Activated CD4-positive, alpha-beta T cell treated with anti-CD3 and anti-CD28 coated beads, Interleukin-2, Interleukin-4, amounts not matched to agents 100 ng/mL and 50 ng/mL, durations not matched to agents 16 hours and 8 hours (primary cell): ENCODE measurements around the gene RAB36.

Experiments used
- DNase-seq: peaks from one replicate; pipeline ENCODE4 v3.0.0-alpha.2; 2020; ENCODE audit warnings: low spot score

Gene RAB36

DNA sequence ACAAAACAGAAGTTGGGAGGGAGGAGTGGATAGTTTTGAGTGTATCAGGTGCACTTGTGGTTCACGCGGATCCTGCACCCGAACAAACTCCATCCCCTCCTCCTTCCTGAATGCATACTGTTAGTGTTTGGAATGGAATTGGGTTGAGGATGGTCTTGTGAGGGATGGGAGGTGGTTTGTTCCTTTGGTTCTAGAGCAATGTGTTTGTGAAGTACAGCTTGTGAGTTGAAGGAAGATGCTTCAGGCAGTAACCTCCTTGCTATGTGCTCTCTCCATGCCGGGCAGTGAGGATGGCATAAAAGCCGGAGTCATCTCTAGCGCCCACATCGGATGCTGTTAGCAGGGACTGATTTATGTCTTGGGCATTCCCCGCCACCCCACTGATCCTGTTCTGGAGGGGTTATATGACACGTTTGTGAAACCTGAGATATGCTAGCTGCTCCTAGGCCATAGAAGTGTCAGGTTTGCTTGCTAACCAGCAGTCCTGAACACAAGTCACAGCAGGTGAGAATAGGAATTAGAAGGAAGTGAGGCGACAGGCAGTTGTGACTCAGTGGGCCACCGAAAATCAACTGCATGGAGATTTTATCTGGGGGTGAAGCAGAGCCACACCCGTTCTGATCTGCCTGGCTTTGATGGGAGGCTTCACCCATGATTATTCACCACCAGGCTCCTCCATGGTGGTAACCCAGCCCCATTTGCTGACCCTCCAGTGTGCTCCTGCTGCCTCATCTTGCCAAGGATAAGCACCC lies 37.2 kb downstream of the RAB36 start:
- peak; percentile 73 for DNase-seq

DNA sequence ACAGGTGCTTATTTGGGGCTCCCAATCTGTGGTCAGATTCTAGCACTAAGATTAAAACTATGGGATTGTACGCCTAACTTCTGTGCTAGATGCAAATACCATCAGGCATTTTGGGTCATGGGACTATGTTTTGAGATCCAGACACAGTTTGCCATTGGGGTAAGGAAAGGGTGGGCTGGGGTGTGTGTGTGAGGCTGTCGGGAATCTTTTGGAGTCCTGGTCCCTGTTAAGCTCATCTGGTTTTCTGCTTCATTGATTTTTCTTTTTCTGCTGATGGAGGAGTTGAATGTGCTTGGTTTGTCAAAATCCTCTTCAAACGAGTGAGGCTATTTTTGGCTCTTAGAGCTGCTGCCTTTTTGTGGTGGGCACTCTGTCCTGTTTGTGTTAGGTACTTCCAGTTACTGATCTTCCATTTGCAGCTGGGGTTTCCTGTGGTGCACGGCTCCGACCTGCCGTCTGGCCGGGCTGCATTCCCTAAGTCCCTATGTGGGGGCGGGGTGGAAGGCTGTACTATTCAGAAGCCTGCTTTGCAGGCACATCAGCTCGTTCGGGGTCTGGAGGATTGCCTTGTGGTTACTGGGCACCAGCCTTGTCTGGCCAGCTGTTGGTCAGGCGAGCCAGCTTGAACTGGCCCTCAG lies 37.9 kb downstream of the RAB36 start:
- DNase-seq, result no peak

DNA sequence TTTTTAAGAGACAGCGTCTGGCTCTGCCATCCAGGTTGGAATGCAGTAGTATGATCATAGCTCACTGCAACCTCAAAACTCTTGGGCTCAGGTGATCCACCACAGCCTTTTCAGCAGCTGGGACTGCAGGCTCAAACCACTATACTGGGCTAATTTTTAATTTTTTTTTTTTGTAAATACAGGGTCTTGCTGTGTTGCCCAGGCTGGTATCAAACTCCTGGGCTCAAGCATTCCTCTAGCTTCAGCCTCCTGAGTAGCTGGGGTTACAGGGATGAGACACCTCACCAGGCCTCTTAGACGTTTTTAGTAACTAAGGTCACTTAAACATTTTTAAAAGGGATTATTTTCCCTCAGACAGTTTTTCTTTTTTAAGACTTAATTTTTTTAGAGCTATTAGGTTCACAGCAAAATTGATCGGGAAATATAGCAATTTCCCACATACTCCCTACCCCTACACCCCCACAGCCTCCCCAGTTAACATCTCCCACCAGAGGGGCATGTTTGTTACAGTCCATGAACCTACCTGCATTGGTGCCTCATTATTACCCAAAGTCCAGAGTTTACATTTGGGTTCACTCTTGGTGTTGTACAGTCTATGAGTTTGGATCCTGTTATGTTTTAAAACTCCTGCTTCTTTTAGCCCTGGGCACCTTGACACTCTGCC lies 39.0 kb downstream of the RAB36 start:
- no peak for DNase-seq

DNA sequence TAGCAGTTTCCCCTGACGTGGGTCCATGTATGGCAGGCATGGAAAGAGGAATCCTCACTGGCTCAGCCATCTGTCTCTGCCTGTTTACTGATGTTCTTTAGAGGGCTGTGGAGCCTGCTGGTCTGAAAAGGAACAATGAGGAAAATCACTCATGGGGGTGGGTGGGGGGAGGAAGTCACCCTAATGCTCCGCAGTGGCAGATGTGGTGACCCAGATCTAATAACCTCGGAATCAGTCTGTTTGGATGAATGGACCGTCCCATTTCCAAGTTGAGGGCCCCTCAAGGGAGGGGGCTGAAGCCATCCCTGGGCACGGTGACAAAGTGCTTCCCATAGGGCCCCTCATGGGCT lies 39.5 kb downstream of the RAB36 start:
- no peak for DNase-seq

DNA sequence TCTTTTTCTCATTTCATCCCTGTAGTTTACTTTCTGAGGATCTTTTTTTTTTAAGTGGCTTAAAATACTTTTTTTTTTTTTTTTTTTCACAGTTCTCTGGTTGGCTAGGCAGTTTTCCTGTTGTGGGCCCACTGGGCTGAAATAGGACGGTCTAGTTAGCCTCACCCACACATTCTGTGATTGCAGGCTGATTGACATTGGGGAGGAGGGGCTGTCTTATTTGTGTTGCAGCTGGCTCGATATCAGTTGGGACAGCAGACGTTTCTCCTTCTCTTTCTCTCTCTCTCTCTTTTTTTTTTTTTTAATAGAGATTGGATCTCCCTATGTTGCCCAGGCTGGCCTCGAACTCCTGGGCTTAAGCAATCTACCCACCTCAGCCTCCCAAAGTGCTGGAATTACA lies 41.9 kb downstream of the RAB36 start:
- no peak for DNase-seq

DNA sequence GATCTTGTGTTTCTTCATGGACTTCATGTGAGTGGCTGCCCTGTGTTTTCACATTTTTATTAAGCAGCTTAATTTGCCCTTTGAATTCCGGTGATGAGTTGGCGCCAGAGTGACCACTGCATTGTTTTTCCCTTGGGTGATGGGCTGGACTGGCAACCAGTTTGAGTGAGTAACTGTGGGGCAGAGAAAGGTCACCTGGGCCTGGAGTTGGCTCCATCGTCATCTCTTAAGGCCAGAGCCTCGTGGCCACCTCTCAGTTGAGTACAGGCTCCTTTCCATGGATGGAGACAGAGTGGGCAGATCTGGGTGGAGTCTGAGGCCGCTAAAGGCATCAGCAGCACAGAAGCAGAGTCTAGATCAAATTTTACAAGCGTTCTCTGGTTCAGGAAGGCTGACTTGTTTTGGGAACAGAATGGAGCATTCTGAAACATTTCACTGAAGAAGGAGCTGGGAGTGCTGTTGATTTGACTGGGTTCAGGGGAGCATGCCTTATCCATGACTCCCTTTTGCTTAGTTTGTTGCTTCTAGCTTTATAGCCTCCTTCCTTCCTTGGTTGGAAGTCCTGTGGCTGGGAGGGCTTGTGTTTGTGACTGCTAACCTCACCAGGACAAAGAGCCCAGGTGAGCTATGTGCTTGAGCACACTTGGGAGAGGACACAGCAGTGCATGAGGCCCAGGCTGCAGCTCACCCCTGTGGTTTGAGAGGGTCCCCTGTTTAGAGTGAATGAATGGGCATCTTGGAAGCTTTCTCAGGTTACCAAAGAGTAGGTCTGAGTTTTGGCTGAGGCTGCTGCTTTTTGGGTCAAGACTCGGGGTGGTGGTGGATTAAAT lies 42.8 kb downstream of the RAB36 start:
- DNase-seq, result no peak

DNA sequence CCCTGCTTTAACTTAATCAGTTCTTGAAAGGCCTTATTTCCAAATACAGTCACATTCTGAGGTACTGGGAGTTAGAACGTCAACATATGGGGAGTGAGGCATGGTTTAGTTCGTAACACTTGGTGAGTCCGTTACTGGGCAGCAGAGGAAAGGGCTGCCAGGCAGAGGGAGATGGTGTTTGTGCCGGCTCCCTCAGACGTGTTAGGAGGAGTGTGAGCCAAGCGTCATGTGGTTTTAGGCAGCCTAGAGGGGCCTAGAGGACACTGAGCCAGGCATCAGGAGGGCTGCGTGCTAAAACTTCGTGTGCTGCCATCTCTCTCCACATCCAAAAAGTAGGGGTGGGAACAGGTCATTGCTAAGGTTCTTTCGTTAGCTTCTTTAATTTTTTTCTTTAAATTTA lies 45.2 kb downstream of the RAB36 start:
- DNase-seq, result no peak

DNA sequence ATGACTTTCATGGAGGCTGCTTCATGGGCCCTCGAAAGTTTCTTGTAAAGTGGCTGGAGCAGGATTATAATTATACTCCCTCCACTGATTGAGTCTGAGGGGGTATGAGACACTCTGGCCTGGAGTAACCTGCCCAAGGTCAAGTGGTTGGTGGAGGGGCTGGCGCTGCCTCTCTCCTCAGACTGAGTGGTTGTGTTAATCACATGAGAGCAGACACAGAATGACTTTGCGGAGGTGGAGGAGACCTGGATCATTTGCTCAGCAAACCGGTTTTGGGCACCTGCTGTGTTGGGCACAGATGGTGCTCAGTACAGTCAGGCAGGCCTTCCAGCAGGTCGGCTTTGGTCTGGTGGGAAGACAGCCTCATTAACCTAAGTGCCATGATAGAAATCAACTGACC lies 46.9 kb downstream of the RAB36 start:
- DNase-seq, result no peak

DNA sequence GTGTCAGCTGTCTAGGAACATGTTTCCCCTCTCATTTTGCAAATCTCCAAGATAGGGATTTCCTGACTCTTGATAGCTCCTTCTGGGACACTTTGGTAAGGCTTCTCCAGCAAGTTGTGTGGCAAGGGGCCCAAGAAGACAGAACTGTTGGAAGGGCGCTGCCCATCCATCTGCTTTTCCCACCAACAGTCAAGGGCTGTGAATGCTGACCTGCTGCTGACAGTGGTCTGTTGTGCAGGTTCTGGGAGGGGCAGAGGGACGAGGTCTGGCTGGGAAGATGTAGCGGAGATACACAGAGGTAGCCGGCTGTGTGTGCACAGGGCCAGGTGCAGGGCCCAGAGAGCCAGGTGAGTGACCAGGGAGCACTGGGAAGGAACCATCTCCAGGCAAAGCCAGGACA lies 47.3 kb downstream of the RAB36 start:
- no peak for DNase-seq

DNA sequence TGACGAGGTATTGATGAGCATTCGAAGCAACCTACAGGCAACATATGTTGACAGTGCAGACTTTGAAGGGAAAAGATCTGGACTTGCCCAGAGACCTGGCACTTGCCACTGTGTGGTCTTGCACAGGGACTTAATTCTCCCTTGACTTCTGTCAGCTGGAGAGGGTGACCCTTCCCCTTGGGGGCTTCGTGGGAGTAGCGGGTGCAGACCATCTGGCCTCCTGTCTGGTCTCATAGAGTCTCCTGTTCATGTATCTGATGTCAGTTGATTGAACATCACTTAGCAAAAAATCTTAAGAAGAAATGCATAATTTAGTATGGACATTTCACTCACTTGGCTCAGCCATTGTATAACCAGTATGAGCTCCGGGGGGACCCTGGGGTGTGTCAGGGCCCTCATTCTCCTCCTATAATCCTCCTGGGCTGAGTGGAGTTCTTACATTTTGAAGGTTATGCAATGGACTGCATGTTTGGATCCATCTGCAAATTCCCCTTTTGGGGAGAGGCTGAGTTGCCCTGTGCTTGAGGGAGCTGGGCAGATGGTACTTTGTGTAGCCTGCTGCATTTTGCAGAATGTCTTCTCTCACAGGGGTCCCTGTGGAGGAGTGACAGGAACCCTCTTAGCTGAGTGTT lies 48.0 kb downstream of the RAB36 start:
- DNase-seq, result no peak

DNA sequence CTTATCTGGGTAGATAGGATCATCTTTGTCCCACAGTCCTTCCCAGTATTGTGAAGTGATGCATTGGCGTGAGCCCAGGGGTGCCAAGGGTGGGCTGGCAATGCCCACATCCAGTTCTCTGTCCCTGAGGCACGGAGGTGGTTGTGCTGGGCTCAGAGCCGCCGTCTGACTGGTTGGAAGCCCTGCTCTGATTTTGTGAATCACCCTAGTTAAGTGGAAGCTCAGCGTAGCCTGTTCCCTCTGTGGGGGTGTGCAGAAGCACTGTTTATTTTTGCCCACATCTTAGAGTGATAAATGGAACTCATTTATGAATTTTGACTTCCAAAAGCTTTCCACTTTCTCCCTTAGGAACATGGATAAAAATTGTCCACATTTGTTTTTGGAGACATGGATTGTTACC lies 48.6 kb downstream of the RAB36 start:
- no peak for DNase-seq

DNA sequence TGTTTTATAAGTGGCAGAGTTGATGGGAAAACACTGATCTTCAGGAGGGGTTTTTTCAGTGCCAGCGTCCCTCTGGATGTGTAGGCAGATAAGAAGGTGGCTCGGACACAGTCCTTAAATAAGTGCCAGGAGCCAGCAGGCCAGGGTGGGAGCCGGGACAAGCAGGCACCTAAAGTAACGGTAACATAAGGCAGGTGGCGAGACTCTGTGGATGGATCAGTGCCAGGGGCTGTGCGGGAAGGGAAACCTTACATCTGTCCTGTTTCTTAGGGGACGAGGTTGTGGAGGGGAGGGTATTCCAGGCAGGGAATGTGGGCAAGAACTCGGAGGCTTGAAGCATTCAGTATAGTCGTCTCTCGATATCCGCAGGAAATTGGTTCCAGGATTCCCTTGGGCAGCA lies 50.9 kb downstream of the RAB36 start:
- DNase-seq, result no peak

DNA sequence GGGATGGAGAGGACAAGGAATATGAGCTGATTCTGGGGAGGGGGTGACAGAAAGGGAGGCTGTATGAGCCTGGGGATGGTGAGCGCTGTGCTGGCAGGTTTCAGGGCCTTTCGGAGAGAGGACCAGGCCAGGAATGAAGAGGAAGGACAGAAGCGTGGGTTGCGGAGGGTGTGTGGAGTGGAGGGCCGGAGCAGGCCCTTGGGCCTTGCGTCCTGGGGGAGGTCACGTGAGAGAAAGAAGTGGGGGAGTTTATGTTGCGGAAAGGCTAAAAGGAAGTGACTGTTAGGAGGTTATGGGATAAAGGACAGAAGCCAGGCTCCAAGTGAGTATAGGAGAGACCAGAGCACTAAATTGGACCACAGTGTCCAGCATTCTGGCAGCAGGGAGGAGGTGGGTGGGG lies 52.6 kb downstream of the RAB36 start:
- no peak for DNase-seq

DNA sequence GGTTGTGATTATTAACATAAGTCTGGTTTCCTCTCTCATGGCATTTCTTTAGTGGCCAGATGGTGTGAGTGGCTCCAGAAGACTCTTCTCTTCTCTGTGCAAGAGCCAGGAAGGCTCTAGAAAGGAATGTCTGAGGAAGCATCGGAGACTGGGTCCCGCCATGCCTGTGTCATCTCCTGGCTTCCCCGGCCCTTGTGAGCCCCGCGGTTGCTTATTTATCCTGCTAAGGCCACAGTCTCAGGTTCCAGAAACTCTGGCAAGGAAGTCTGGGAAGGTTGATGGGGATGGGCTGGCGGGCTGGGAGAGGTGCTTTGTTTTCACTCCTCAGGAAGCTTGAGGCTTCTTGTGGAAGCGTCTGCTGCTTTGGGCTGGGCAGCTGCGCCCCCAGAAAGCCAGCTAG lies 53.9 kb downstream of the RAB36 start:
- DNase-seq, result no peak

DNA sequence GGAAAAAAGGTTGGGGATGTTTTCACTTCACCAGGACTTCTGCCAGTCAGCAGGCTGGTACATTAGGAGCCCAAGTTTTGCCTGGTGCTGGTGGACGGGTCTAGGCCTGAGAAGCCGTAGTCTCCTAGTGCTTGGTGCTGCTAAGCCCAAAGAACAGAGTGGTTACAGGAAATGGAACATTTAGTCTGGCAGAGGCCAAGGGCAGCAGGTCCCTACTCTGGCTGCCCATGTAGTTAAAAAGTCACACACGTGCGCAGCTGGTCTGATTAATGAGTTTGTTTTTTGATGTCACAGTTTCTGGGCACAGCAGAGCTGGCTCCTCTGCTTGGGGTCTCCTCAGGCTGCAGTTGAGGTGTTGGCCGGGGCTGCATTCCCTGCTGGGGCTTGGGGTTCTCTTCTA lies 55.6 kb downstream of the RAB36 start:
- no peak for DNase-seq

DNA sequence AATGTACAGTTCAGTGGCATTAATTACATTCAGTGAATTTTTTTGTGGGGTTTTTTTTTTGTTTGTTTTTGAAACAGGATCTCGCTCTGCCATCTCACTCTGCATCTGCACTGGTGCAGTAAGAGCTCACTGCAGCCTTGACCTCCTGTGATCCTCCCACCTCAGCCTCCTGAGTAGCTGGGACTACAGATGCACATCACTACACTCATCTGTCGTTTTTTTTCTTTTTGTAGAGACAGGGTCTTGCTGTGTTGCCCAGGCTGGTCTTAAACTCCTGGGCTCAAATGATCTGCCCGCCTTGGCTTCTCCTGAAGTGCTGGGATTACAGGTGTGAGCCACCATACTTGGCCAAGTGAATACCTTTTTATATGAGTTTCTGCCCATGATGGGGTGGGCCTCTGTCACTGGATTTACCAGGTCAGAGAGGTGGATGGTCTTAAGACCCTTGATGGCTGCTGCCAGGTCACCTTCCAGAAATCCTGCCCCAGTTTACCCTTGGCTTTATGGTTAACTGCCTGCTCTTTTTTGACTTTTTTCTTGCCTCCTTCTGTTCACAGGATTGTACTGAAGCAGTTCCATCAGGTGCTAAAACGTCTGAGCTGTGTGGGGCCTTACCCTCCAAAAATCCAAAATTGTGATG lies 57.7 kb downstream of the RAB36 start:
- DNase-seq, result no peak

DNA sequence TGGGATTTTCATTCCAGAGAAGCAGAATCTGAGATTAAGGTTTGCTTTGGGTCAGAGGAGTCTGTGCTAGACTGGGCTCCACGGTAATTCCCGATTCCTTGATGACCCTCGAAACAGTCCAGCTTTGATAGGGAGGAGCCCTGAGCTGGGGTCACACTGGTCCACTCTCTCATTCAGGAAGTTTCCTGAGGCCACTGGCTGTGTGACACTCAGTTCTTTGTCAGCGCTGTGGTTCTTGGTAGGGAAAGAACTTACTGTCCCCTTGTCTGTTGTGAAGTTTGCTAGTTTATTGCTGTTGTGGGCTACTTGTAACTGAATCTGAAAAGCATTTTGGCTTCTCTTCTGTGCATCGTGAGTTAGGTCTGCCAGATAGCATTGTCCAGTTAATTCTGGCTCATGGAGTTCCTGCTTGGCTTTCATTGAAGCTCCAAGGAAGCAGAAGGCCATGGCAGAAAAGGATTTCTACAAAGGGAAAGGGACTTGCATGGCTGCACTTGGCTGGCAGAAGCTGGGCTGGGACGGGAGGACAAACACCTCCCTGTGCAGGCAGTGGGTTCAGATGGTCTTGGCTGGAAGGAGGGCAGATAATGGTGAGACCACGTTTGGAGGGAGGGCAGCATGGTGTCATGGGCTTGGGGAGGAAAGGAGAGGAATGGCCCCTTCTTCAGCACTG lies 58.3 kb downstream of the RAB36 start:
- no peak for DNase-seq

DNA sequence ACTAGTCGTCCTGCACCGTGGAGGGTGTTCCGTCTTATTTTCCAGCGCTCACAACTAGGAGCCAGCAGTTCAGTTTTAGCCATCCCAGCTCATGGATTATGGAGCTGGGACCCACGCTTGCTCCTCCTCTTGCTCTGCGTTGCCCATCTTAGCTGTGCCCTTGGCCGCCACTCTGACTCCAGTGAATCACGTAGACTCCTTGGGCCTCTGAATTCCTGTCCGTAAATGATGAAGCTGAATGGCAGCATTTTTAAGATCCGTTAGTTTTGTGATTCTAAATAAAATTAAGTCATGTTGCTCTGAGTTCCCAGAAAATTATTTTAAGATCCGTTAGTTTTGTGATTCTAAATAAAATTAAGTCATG lies 58.8 kb downstream of the RAB36 start:
- no peak for DNase-seq

DNA sequence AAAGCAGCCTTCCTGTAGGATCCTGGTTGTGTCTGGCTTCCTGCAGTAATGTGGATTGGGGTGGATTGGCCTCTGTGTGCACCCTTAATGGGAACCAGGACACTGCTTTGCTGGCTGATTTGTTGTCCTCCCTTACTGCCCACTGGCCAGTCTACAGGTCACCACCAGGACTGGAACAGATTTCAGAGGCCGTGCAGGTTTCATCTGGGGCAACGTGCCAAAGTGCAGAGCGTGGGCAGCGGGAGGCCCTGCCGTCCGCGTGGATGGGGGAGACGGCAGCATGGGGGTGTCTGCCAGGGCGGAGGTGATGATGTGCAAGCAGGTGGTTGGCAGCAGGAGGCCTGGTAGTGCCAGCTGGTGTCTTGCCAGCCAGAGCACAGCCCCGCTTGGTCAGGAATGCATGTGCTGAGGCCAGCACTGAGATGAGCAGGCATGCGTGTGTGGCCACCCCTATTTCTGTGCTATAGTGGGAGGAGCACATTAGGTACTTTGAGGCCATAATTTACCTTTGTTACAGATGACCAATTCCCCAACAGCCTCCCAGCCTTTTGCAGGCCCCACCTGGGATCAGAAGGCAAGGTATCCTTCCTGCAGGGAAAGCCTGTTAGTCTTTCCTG lies 59.4 kb downstream of the RAB36 start:
- DNase-seq, result no peak

DNA sequence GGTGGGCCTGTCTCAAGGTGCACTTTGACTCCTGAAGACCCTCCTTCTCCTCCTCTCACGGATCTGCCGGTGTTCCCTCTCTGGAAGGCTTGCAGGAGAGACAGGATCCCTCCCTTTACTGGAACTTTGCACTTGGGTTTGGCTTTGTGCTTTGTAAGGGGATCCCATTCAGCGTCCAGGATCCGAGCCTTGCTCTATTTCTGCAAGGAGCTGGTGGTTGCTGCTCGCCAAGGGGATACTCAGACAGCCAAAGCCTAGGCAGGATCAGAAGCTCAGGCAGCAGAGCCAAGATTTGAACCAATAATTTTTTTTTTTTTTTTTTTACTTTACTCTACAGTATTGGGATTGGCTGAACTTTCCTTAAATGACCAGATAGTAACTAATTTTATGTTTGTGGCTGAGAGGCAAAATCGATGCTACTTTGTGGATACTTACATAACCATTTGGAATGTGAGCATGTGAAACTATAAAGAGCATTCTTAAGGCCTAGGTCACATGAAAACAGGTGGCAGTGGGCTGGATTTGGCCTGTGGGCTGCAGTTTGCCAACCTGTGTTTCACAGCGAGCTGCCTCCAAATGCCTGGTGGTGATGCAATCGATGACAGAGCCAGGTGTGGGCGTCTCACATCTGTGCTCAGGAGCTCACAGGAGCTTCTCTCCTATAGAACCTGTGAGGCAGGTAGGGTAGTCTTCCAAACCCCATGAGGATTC lies 60.2 kb downstream of the RAB36 start:
- DNase-seq, result no peak
